ENCODE results near the gene SLC25A41.
A peak's percentile ranks its signal among the peaks of the same experiment; 100 is the strongest.
"Not testable (repeated sequence)": the region's sequence is repeated elsewhere in the genome, so short reads cannot be mapped to it uniquely, and the experiment has no call there.

Gene SLC25A41

DNA sequence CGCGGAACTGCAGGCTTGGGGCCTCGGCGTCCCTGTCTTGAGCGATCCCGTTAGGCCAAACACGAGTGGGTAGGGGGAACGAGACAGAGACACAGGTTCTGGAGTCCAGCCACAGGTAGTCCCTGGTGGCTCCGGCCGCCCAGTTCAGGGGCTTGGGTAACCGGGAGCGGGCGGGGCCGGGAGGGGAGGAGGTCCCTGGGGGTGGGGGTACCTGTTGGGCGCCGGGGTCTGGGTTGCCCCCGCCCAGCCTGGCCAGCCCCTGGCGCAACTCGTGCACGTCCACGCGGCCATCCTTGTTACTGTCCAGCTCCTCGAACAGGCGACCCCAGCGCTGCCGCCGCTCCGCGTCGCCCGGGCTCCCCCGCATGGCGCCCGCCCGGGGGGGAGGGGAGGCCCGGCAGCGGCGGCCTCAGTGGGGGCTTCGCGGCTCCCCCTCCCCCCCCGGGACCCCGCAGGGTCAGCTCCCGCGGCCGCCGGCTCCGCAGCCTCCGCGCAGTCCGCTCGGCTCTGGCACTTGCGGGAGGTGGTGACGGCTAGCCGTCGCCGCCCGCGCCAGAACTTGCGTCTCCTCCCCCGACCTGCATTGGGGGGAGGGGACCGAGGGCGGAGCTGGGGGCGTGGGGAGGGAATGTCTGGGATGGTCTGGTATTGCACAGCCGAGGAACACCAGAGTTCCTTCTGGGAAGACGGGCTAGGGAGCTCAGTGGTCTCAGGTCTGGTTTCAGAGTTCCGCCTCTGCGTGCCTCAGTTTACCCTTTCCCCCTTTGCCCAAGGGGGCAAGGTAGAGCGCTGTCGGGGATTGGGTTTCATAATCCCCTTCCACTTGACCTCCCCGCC, 25.9 kb upstream of the SLC25A41 start, which contains the start of gene SLC25A23:
Gene SLC25A23 (minus strand): TSS at position 531 of the 837 bp plus-strand sequence. CDS start 164 bp downstream, at position 367.
- DNase-seq = peak; percentile 65

DNA sequence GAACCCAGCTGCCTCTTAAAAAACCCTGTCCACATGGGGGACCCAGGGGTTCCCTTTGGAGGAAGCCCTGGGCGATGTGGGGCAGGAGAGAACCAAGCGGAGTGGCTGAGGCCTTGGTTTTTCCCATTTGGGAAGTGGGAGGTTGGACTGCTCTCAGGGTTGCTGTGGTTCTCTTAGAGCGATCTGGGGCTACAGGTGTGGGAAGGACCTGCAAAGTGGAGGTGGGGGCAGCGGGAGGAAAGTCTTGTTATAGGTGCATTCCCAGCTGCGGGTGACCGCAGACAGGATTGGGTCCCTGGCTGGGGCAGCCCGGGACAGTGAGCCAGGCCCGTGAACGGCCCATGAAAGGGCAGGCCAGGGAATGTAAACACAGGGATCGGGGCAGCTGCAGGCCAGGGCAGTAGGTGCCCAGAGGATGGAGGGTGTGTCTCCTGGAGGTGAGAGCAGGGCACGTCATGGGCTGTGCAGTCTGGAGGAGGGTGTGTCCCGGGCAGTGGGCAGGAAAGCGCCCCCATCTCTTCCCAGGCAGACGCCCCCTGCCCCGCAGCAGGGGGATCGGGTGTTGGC, 25.2 kb upstream of the SLC25A41 start:
- no peak for DNase-seq

DNA sequence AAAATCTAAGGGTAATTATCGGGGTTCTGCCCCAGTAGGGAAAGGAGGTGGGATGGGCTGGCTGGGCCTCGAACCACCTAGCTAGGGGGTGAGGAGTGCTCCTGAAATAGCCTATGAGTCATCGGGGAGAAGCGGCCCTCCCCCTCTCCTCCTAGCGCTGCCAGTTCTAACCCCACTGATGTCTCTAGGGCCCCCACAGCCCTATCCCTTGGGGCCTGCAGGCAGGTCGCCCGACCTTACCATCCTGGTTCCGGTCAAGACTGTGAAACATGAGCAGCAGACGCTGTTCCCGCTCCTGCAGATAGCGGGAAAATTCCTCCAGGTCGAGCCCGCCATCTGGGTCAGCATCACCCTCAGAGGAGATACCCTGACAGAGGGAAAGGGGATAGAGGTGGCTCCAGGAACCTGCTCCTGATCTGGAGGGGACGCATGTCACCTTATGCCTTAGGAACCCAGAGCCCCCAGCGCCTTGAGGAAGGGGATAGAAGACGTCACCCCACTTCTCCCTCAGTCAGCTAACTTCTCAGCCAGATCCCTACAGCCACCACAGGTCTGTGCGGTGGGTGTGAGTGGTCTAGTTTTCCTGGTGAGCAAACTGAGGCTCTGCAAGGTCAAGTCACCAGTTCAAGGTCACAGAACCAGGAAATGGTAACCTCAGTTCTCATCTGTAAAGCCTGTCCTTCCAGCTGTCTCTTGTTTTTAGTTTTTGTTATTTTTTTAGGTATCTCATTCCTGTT, 24.6 kb upstream of the SLC25A41 start:
- DNase-seq = no peak

DNA sequence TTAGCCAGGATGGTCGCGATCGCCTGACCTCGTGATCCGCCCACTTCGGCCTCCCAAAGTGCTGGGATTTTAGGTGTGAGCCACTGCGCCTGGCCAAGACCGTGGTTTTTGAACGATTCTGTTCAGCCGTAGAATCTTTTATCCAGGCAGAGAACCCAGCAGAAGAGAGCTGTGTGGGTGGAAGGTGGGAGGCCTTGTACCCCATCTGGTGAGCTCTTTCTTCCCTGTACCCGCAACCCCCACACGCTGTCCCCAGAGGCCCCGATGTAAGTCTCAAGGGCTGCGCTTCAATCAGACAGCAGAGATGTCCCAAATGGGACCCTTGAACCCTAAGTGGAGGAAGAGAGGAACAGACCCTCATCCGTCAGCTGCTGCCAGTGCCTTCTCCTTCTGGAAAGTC, 22.4 kb upstream of the SLC25A41 start:
- no peak for DNase-seq

DNA sequence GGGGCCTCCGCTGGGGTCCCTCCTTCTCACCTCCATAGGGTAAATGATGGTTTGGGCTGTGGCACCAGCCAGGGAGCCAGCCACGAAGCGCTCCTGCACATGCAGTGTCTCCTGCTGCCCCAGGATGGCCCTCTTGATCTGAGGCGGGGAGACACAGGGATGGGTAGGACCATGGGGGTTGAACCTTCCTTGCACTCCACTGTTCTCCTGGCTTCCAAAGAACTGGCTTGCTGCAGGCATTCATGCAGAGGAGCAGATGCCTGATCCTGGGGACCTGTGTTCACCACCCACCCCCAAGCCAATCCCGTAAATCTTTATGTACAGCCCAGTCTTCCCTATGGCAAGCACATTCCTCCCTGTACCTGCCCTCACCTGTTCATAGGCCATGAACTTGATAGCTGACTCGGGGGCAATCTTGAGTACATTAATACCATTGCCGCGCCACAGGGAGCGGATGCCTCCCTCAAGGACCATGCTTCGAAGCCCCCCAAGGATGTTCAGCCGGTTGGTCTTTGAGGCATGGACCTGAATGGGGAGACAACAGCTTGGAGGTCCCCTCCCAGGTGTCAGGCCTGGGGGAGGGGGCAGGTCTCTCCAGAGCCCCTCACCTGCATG, 20.5 kb upstream of the SLC25A41 start:
- no peak for DNase-seq

DNA sequence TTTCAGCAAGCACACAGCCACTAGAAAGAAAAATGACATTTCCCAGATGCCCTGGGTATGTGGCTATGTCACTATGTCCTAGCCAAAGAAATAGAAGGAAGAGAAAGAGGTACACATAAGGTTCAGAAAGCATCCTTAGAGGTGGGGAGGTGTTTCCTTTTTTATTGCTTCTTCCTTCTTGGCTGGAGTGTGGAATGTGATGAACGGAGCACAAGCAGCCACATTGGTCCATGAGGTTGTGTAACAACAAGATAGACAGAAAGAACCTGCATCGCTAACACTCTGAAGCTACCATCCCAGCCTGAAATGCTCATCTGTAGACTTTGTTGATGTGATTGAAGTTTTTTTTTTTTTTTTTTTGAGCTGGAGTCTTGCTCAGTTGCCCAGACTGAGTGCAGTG, 19.3 kb upstream of the SLC25A41 start:
- no peak for DNase-seq

DNA sequence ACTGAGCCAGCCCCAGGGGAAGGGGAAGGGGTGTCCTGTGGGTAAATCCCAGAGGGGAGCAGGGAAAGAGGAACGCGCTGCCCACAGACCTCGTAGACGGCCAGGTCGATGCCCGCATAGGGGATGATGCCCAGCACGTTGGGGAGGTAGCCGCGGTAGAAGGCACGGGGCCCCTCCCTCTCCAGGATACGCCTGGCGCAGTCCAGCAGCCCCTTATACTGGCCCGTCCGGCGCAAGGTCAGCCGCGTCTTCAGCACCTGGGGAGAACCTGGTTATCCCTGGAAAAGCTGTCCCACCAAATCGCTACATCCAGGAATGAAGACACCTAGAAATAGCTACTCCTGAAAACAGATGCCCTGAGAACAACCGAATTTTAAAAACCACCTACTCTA, 18.7 kb upstream of the SLC25A41 start:
- DNase-seq = no peak

DNA sequence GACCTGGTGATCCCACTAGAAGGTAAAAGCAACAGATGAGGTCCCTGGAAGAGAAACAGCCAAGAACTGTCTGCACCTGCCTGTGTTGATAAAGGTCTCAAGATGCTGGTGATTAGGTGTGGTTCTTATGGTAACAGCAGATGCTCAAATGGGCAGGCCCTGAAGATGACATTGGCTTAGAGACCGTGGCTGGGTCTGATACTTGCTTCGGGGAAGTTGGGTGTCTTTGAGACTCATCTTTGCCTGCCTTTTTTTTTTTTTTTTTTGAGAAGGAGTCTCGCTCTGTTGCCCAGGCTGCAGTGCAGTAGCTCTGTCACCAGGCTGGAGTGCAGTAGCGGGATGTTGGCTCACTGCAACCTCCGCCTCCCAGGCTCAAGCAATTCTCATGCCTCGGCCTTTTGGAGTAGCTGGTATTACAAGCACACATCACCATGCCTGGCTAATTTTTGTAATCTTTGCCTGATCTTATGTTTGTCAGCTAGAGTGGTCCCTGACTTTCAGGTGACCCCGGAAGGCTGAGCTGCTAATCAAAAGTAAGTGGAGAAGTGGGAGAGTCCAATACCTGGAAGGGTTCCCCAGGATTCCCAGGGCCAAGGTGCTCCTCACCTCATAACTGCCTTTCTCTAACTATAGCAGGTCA, 18.1 kb upstream of the SLC25A41 start:
- no peak for DNase-seq

DNA sequence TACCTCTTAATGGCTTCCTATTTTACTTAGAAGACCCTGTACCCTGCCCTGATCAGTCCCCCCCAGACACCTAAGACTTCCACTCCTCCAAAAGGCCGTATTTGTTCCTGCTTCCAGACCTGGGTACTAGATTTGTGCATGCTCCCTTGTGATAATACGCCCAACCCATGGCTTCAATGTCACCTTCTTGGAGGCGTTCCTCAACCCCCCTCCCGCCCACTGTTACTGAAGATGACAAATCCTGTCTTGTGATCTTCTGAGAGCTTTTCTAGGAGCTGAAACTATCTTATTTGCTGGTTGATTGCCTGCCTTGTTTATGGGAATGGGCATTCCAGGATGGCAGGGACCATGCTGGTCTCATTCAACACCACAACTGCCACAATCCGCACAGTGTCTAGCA, 16.6 kb upstream of the SLC25A41 start:
- no peak for DNase-seq

DNA sequence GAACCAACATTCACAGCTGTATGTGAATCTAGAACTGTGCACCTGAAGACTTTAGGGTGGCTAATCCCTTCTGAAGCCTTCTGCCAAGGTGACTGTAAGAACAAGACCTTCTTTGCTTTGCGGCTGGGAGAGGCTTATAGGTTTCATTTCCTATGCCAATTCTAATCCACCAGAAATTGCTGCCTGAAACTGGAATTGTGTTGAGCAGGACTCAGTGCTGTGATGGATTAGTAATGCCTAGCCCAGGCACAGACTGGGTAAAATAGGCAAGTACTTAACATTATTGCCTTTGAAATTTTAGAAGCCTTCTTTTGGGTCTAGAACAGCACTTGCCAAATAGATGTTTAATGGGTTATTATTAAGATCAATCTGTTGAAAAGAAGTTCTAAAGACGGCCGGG, 14.5 kb upstream of the SLC25A41 start:
- DNase-seq = no peak

DNA sequence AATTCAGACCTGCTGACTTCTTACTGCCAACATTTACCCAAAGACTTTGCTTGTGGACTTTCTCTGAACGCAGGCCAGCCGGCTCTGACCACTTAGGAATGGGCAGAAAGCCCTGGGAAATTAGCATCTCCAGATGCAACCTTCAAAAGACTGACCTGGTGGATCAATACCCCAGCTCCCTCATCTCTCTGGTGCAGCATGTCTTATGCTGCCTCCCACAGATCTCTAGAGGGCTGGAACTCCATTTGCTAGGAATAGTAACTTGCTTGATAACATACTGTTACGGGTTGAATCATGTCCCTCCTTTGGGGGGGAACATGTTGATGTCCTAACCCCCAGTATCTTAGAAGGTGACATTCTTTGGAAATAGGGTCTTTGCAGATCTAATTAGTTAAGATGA, 12.9 kb upstream of the SLC25A41 start:
- DNase-seq = no peak

DNA sequence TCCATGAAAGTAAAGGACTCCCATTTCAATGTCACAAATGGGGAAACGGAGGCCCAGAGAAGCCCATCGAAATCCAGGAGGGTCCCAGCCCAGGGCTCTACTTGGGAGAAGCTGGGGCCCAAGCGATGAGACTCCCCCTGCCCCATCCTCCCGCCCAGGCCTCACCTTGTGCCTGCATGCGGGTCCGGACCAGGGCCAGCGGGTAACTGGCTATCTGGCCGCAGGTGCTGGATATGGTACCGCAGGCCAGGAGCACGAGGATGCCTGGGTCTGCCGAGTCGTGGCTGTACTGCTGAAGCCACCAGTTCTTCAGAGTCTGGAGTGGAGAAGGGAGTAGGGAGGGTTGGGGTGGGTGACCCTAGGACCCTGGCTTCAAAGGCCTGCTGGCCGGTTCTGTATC, 10.4 kb upstream of the SLC25A41 start:
- no peak for DNase-seq

DNA sequence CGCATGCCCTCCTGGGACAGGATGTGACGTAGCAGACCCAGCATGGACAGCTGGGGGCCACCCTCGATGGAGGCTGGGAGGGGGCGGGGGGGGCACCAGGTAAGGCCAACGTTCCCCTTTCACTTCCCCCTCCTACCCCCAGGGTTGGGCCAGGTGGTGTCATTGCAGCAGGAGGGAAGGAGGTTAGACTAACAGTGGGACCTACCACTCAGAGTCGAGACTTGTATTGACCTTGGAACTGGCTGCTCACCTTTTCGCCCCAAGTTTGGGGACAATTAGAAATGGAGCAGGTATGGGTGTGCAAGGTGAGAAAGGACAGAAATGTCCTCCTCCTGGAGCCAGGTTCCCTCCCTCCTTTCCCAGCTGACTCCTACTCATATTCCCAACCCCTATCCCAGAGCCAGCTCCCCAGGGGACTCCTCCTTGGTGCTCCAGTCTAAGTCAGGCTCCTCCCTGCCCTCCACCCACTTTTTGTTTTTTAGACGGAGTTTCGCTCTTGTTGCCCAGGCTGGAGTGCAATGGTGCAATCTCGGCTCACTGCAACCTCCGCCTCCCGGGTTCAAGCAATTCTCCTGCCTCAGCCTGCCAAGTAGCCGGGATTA, 8.6 kb upstream of the SLC25A41 start:
- DNase-seq = no peak

DNA sequence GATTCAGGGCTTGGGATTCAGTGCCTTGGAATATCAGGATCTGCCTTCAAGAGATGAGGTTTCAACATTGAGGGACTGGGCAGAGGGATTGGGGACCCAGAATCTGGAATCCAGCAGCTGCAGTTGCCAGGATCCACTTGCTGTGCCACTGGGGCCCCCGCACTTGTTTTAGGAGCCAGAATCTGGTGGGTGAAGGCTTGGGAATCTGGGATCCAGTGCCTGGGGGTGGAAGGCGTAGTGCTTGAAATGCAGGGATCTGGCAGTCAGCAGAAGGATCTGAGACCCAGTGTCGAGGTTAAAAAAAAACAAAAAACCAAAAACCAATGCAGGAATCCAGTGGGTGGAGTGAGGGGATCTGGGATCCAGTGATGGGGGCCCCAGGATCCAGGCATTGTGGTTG, 7.3 kb upstream of the SLC25A41 start:
- no peak for DNase-seq

DNA sequence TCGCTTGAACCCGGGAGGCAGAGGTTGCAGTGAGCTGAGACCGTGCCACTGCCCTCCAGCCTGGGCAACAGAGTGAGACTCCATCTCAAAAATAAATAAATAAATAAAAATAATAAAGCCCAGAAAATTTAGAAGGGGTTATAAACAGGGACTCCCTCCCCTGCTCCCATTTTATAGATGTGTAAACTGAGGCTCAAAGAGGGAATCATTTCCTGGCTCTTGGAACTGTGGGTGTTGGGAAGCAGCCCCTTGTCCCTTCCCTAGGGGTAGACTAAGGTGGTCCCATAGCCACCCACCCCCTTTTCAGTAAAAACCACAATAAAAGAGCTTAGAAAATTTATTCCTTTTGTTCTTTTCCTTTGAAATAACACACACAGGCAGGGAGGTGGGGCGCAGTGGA, 6.2 kb upstream of the SLC25A41 start:
- no peak for DNase-seq

DNA sequence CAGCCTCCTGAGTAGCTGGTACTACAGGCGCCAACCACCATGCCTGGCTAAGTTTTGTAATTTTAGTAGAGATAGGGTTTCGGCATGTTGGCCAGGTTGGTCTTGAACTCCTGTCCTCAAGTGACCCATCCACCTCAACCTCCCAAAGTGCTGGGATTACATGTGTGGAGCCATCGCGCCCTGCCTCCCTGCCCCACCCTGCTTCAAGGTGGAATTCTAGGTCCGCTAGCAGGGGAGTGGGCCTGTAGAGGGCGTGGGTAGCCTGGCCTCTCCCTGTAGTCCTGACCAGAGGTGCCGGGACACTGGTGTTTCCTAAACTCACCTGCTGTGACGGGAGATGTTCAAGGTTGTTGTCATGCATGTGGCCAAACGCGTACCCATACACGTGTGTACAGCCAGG, 398 bp downstream of the SLC25A41 start:
- DNase-seq = no peak

DNA sequence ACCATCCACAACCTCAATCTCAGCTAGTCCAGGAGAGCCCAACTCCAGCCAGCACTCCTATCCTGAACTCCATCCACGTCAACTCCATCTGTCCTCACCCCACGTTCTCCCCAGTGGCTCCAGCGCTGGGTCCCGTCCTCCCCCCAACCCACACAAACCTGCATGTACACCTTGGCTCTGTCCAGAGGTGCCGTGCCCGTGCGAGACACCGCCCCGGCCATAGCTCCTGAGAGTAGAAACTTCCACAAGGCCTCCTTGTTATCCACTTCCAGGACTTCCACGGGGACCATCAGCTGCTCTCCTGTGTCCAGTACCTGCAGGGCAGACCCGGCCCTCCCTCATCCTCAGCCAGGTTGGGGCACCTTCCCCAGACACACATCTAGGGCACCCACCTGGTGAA, 1.7 kb downstream of the SLC25A41 start:
- no peak for DNase-seq

DNA sequence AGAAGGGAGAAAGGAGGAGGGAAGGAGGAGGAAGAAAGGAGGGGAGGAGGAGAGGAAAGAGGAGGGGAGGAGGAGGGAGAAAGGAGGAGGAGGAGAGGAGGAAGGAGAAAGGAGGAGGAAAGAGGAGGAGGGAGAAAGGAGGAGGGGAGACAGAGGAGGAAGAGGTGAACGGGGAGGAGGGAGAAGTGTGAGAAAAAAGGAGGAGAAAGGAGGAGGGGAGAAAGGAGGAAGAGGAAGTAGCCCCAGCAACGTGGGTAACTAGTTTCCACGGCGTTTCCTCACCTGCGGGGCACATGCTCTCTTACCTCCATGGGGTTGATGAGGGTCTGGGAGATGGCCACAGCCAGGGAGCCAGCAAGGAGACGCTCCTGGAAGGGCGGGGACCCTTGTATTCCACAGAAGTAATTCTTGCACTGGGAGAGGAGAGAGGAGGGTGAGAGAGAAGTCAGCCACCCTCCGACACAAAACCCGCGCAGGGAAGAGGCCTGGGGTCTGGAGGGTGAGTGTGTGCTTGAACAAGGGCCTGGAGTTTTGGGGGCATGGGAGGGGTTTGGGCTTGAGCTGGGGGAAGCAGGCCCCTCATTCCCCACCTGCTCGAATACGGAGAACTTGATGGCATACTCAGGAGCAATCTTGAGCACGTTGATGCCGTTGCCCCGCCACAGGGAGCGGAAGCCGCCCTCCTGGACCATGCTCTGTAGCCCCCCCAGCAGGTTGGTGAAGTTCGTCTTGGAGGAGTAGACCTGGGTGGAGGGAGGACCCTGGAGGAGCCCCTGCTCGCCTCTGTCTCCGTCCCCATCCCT, 3.9 kb downstream of the SLC25A41 start:
- DNase-seq = no peak

DNA sequence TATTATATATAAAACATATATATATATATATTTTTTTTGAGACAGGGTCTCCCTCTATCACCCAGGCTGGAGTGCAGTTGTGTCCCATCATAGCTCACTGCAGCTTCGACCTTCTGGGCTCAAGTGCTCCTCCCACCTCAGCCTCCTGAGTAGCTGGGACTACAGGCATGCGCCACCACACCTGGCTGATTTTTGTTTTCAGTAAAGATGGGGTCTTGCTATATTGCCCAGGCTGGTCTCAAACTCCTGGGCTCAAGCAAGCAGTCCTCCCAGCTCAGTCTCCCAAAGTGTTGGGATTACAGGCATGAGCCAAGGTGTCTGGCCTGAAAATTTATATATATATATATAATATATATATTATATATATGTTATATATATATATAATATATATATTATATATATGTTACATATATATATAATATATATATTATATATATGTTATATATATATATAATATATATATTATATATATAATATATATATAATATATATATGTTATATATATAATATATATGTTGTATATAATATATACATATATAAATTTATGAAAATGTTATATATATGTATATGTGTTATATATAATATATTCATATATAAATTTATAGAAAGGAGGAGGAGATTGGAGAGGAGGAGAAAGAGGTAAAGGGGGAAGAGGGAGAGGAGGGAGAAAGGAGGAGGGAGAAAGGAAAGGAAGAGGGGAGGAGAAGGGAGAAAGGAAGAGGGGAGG, 4.7 kb downstream of the SLC25A41 start:
- not testable (repeated sequence) for DNase-seq

DNA sequence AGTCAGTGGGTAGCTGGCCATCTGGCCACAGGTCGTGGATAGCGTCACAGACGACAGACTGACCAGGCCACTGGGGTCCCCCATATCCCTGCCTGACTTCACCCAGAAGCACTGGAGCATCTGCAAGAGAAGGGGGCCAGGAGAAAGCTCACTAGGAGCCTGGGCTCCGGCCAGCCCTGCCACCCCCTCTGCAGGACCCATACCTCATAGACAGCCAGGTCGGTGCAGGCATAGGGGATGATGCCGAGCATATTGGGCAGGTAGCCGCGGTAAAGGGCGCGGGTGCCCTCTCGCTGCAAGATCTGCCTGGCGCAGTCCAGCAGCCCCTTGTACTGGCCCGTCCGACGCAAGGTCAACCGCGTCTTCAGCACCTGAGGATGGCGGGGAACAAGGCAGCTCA, 6.4 kb downstream of the SLC25A41 start:
- DNase-seq = no peak

Measured in CD4-positive, alpha-beta T cell treated with Interleukin-12 subunit alpha and Interleukin-12 subunit beta, for 1 hour (primary cell).